Neural progenitor cell (in vitro differentiated cells): Measurements from ENCODE around the gene PITPNM1.

ENCODE experiments used
- EZH2 ChIP-seq: fragments of 200-600 bp; sonication (generic); IDR thresholded peaks from 2 replicates; pipeline ENCODE4 v1.6.1; 2017; ENCODE audit warnings: antibody characterized with exemption, mild to moderate bottlenecking, moderate library complexity
- EZH2phosphoT487 ChIP-seq: fragments of 200-600 bp; sonication (generic); IDR thresholded peaks from 2 replicates; pipeline ENCODE4 v1.6.1; 2017; ENCODE audit warnings: antibody characterized with exemption
- TF ChIP-seq, protein P1 (sequence below): fragments of 200-600 bp; sonication (generic); IDR thresholded peaks from 2 replicates; pipeline ENCODE4 v1.5.1; 2017; ENCODE audit warnings: antibody characterized with exemption, mild to moderate bottlenecking

DNA sequence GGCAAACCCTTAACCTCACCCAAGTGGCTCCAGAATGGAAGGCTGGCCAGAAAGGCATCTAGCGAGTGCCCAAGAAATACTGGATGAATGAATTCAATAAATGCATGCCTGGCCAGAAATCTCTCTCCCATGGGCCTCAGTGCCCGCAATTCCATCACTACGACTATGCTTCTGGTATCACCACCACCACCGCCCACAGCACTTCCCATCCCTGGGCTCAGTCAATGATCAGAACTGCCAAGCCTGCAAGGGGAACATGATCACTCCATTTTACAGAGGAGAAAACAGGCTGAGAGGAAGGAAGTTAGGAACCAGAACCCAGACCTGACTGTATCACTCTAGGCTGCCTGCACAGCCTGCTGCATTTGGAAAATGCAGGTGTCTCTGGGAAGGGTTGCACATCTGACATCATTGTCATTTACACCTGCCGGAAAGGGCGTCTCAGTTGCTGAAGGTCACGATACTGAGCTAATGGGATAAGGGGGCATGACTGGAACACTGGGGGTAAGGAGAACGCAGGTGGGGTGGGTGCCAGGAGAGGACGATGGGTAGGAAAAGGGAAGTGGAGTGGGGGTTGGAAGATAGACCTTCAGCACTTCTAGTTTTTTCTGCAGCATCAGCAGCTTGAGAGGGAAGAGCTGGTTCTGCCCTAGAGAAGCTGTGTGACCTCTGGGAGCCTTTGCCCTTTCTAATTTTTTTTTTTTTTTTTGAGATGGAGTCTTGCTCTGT, 55.9 kb downstream of the PITPNM1 start:
- TF ChIP-seq, protein P1, sequence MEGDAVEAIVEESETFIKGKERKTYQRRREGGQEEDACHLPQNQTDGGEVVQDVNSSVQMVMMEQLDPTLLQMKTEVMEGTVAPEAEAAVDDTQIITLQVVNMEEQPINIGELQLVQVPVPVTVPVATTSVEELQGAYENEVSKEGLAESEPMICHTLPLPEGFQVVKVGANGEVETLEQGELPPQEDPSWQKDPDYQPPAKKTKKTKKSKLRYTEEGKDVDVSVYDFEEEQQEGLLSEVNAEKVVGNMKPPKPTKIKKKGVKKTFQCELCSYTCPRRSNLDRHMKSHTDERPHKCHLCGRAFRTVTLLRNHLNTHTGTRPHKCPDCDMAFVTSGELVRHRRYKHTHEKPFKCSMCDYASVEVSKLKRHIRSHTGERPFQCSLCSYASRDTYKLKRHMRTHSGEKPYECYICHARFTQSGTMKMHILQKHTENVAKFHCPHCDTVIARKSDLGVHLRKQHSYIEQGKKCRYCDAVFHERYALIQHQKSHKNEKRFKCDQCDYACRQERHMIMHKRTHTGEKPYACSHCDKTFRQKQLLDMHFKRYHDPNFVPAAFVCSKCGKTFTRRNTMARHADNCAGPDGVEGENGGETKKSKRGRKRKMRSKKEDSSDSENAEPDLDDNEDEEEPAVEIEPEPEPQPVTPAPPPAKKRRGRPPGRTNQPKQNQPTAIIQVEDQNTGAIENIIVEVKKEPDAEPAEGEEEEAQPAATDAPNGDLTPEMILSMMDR: no peak
- TF ChIP-seq EZH2phosphoT487: no peak
- TF ChIP-seq EZH2: no peak
